ENCODE data around the gene PARVA. TPM values are rescaled to one million over a fixed set of nuclear protein-coding genes. Genes with fewer than 3 reads are reported as not detected.

Gene PARVA
- total RNA-seq, 1 experiment from 2014 or later, result 18.1 TPM

DNA sequence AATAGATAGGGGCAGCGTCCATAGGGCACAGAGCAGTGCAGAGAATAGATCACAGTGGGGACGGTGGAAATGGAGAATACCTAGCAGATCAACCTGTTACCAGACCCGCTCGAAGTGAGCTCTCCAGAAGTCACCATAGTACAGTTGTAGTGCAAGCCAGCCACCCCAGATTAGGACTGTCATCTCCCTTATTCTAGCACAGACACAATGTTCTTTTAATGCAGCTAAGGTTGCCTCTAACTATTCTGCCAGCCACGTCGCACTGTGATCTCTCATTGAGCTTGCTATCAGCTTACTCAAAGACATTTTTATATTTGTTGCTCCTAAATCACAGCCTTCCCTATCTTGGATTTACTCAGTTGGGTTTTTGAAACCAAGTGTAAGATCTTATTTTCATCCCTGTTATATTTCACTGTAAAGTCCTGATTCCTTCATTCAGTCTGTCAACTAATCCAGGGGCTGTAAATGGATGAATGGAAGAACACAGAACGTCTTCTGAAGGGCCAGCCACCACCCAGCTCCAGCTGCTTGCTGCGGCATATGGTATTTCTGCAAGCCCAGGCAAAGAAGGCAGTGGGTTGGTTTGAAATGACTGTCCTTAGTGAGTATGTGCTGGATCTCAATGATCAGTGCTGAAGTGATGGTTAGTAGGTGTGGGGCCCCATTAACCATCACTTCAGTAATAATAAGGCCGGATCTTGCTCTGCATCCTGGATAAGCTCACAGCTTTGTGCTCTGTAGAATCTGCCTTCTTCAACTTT, 3.4 kb downstream of the PARVA start:
- H3K9ac ChIP-seq (ENCODE audit: extremely low read depth, insufficient read length, low read length), result no peak overlapping the region
- Mint-ChIP-seq H3K36me3 (ENCODE audit: insufficient read depth in 1 of 3, low read depth in 3 of 3) (no peaks in the 10 kb centered on the region; a peak in 1 of 7 replicates), H3K9me3 (no peaks in the 10 kb centered on the region; a peak in 1 of 5 replicates), H3K4me1 (peaks cover 21% of the 10 kb centered on the region in 2 experiments), H3K27ac (no peak overlapping the region), H3K27me3 (ENCODE audit: low read depth) (peaks cover 13% of the 10 kb centered on the region), H3K4me3 (no peak overlapping the region)
- H4K8ac ChIP-seq (replicated peaks; ENCODE audit: insufficient read length, low read depth, low read length), result no peak overlapping the region
- H3K4ac ChIP-seq (ENCODE audit: low read depth, low read length), result no peak overlapping the region
- no peak overlapping the region for H4K91ac ChIP-seq (ENCODE audit: insufficient read length, low read depth, low read length)
- H3K79me2 ChIP-seq (ENCODE audit: insufficient read depth, low read length), result peaks cover 3% of the 10 kb centered on the region; the same call in 1 of the 2 replicates
- H3K23ac ChIP-seq (ENCODE audit: insufficient read length, low read depth, low read length), result no peak overlapping the region
- H2BK15ac ChIP-seq (ENCODE audit: low read depth, low read length), result no peak overlapping the region
- H3K56ac ChIP-seq (ENCODE audit: insufficient read length, low read depth, low read length), result no peak overlapping the region
- H3K79me1 ChIP-seq (ENCODE audit: insufficient read depth, low read depth, low read length, poor library complexity, severe bottlenecking), result no peaks in the 10 kb centered on the region
- H2AFZ ChIP-seq (ENCODE audit: low read length), result no peak overlapping the region
- H4K20me1 ChIP-seq (ENCODE audit: control insufficient read depth, insufficient read depth, insufficient read length), result no peaks in the 10 kb centered on the region
- no peak overlapping the region for H2AK5ac ChIP-seq (ENCODE audit: insufficient read length, low read length)
- H3K27ac ChIP-seq (ENCODE audit: insufficient read length, low read depth, low read length), result no peak overlapping the region
- no peak overlapping the region for H2BK12ac ChIP-seq (ENCODE audit: insufficient read length, low read depth, low read length)
- H3K27me3 ChIP-seq (ENCODE audit: insufficient read depth, low read length), result peaks cover 4% of the 10 kb centered on the region; the same call in 1 of the 2 replicates
- H3K23me2 ChIP-seq (ENCODE audit: insufficient read length, low read depth, low read length, poor library complexity, severe bottlenecking), result peaks cover 8% of the 10 kb centered on the region
- H3K14ac ChIP-seq (ENCODE audit: insufficient read depth, low read length), result no peak overlapping the region
- no CpG with 5 or more reads among the region's 9 CpGs for WGBS (ENCODE audit: extremely low coverage, insufficient read length, low lambda C conversion rate)
- no peak overlapping the region for H3T11ph ChIP-seq (ENCODE audit: low read length)
- no peak for DNase-seq
- H2BK20ac ChIP-seq (ENCODE audit: low read depth, low read length, poor library complexity, severe bottlenecking), result no peak overlapping the region
- TF ChIP-seq, protein P1, sequence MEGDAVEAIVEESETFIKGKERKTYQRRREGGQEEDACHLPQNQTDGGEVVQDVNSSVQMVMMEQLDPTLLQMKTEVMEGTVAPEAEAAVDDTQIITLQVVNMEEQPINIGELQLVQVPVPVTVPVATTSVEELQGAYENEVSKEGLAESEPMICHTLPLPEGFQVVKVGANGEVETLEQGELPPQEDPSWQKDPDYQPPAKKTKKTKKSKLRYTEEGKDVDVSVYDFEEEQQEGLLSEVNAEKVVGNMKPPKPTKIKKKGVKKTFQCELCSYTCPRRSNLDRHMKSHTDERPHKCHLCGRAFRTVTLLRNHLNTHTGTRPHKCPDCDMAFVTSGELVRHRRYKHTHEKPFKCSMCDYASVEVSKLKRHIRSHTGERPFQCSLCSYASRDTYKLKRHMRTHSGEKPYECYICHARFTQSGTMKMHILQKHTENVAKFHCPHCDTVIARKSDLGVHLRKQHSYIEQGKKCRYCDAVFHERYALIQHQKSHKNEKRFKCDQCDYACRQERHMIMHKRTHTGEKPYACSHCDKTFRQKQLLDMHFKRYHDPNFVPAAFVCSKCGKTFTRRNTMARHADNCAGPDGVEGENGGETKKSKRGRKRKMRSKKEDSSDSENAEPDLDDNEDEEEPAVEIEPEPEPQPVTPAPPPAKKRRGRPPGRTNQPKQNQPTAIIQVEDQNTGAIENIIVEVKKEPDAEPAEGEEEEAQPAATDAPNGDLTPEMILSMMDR (conservative IDR thresholded peaks at IDR 0.05), result no peak
- no peak overlapping the region for H2BK5ac ChIP-seq (ENCODE audit: insufficient read length, low read length)
- no peak overlapping the region for H3K18ac ChIP-seq (ENCODE audit: insufficient read length, low read depth, low read length)
- H3K9me3 ChIP-seq (ENCODE audit: control insufficient read depth, low read depth, low read length), result no peaks in the 10 kb centered on the region
- no peak overlapping the region for H2BK120ac ChIP-seq (ENCODE audit: low read depth, low read length, poor library complexity, severe bottlenecking)
- peaks cover 8% of the 10 kb centered on the region; the same call in 1 of the 2 replicates for H3K4me1 ChIP-seq (ENCODE audit: insufficient read depth, low read length)
- H3K4me2 ChIP-seq (ENCODE audit: insufficient read depth, insufficient read length, low read length), result no peak overlapping the region
- no peak overlapping the region for H4K5ac ChIP-seq (ENCODE audit: insufficient read length, low read depth, low read length)
